D721Med (cell line): ENCODE measurements around the gene TMED9.
"Not testable (repeated sequence)": the region's sequence is repeated elsewhere in the genome, so short reads cannot be mapped to it uniquely, and the experiment has no call there.

Experiments
- DNase-seq: peaks from one replicate; pipeline ENCODE4 v3.0.0; 2011; ENCODE audit warnings: low spot score; ENCODE audit not compliant: insufficient read length
- FAIRE-seq: peaks from 2 replicates; lab custom pipeline; 2011; peaks lifted over from hg19 to GRCh38; lab: Jason Lieb, UNC
- TF ChIP-seq, protein P1 (sequence below): IDR thresholded peaks from 2 replicates; pipeline ENCODE4 v1.5.1; 2012; ENCODE audit warnings: mild to moderate bottlenecking, control low read depth; ENCODE audit not compliant: insufficient read depth; ENCODE audit errors: missing control alignments

Gene TMED9

DNA sequence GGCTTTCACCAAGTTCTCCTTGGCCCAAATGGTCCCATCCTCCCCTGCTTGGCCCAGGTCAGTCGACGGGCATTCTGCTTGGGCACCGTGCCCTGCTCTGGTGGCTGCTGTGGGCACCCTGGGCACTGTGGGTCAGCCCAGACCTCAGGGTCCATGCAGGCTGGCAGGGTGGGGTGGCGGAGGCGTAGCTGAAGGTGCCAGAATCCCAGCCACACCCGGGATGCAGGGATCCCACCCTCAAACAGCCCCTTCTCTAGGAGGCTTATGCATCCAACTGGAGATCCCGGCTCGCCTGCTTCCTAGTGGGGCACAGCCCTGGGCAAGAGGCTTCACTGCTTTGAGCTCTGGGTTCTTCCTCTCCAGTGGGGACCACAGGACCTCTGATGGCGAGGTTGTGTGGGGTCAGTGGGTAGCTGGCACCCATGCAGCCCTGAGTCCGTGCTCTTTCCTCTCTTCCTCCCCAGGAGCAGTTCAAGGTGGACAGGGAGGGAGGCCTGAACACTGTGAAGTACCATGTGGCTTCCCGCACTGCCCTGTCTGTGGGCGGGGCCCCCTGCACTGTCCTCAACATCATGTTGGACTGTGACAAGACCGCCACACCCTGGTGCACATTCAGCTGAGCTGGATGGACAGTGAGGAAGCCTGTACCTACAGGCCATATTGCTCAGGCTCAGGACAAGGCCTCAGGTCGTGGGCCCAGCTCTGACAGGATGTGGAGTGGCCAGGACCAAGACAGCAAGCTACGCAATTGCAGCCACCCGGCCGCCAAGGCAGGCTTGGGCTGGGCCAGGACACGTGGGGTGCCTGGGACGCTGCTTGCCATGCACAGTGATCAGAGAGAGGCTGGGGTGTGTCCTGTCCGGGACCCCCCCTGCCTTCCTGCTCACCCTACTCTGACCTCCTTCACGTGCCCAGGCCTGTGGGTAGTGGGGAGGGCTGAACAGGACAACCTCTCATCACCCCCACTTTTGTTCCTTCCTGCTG, 17.4 kb downstream of the TMED9 start:
- no peak for FAIRE-seq

DNA sequence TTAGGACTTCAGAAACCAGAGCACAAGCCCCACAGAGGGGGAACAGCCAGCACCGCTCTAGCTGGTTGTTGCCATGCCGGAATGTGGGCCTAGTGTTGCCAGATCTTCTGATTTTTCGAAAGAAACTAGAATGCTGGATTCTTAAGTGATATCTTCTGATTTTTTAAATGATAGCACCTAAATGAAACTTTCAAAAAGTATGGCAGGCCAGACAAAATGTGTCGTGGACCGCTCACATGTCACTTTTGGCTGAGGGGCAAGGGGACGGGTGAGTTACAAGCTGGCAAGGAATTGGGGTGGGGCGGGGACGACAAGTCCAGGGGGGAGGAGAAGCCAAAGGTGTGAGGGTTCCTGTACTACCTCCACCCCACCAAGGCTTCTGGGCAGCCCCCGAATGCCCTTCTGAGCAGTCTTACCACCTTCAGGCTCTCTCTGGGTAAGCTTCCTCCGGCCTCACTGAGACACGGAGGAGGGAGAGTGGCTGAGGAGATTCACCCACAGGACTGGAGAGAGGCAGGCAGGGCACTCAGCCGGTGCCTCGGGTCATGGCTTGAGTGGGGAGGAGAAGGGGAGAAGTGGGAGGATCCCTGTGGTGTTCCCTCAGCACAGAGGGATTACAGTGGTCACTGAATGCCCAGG, 18.2 kb downstream of the TMED9 start:
- FAIRE-seq, result no peak
- DNase-seq, result no peak
- TF ChIP-seq, protein P1, sequence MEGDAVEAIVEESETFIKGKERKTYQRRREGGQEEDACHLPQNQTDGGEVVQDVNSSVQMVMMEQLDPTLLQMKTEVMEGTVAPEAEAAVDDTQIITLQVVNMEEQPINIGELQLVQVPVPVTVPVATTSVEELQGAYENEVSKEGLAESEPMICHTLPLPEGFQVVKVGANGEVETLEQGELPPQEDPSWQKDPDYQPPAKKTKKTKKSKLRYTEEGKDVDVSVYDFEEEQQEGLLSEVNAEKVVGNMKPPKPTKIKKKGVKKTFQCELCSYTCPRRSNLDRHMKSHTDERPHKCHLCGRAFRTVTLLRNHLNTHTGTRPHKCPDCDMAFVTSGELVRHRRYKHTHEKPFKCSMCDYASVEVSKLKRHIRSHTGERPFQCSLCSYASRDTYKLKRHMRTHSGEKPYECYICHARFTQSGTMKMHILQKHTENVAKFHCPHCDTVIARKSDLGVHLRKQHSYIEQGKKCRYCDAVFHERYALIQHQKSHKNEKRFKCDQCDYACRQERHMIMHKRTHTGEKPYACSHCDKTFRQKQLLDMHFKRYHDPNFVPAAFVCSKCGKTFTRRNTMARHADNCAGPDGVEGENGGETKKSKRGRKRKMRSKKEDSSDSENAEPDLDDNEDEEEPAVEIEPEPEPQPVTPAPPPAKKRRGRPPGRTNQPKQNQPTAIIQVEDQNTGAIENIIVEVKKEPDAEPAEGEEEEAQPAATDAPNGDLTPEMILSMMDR, result no peak

More for the DNA sequence above, 17.4 kb downstream of the TMED9 start:
- TF ChIP-seq, protein P1, result no peak
- no peak for DNase-seq

GRCh38 chr5:177610770-177611445, 18.9 kb downstream of the TMED9 start:
- TF ChIP-seq, protein P1, result no peak
- DNase-seq (no peak), FAIRE-seq (no peak)

- FAIRE-seq (no peak), DNase-seq (no peak)
- TF ChIP-seq, protein P1, result no peak
Observed at GRCh38 chr5:177611446-177612214, 19.6 kb downstream of the TMED9 start.

DNA sequence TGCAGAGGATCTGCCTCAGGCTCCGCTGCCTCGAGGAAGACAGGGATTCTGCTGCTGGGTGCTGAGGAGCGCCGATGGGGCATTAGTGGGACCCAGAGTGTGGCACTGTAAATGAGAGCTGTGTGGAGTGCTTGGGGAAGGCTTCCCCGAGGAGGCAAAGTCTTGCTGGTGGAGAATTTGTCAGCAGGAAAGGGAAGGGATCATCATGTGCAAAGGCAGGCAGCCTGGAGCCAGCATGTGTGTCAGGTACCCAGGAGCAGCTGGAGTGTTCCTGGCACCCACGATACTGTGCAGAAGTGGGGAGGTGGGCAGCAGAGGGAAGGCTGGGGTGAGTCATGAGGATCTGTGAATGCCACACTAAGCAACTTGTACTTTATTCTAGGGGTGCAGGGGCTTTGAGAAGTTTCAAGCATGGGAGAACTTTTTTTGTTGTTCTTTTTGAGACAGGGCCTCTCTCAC, 20.2 kb downstream of the TMED9 start:
- FAIRE-seq (no peak), DNase-seq (no peak)
- TF ChIP-seq, protein P1, result no peak

GRCh38 chr5:177620560-177620959, 28.6 kb downstream of the TMED9 start:
- no peak for DNase-seq
- FAIRE-seq, result no peak
- TF ChIP-seq, protein P1, result no peak

- not testable (repeated sequence) for DNase-seq, FAIRE-seq
Observed at GRCh38 chr5:177624172-177624571, 32.2 kb downstream of the TMED9 start.

DNA sequence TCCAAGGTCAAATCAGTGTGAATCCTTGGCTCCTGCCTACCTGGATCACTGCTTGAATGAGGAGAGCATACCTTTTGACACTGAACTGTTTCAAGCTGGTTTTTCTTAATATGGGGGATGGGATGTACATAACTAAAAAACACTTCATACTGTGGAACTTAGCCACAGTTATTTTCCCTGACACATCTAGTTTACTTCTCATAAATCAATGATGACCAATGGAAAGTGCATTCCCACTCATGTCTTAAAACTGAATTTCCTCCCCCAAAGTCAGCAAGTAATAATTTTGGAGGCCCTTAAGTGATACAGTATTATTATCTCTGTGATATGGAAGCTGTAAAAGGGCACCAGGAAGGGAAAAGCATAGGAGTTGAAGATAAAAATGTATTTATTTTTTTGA, 38.2 kb downstream of the TMED9 start:
- DNase-seq, FAIRE-seq: not testable (repeated sequence)

DNA sequence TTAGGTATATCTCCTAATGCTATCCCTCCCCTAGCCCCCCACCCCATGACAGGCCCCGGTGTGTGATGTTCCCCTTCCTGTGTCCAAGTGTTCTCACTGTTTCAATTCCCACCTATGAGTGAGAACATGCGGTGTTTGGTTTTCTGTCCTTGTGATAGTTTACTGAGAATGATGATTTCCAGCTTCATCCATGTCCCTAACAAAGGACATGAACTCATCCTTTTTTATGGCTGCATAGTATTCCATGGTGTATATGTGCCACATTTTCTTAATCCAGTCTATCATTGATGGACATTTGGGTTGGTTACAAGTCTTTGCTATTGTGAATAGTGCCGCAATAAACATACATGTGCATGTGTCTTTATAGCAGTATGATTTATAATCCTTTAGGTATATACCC, 42.9 kb downstream of the TMED9 start:
- FAIRE-seq, DNase-seq: not testable (repeated sequence)

GRCh38 chr5:177645462-177645861, 53.5 kb downstream of the TMED9 start:
- not testable (repeated sequence) for DNase-seq, FAIRE-seq
